A172 (cell line): ENCODE data around the gene MIEN1. TPM values are rescaled to one million over a fixed set of nuclear protein-coding genes. Genes with fewer than 3 reads are reported as not detected.
"Not testable (repeated sequence)": the region's sequence is repeated elsewhere in the genome, so short reads cannot be mapped to it uniquely, and the experiment has no call there.

Experiments
- DNase-seq: peaks from one replicate; pipeline ENCODE4 v3.0.0-alpha.2; 2015; ENCODE audit warnings: low spot score
- total RNA-seq: library from RNA; depleted of rRNA; stranded (reverse); fragments of >200 nt; shearing (Covaris generic); gene quantifications from 2 replicates; pipeline ENCODE4 v1.2.3, GENCODE V29; 2014; rRNA removed

Gene MIEN1, protein sequence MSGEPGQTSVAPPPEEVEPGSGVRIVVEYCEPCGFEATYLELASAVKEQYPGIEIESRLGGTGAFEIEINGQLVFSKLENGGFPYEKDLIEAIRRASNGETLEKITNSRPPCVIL
- total RNA-seq: 109 and 111 TPM in 2 replicates

- peak; percentile 75 for DNase-seq
These were observed at the start of gene MIEN1 for GRCh38 chr17:39730095-39730921. Gene MIEN1, minus strand, starts transcription at chr17:39730532. Its CDS starts 37 bp downstream, at chr17:39730495.

- DNase-seq: no peak
These were observed 47.4 kb upstream of the MIEN1 start for GRCh38 chr17:39777534-39778365.

DNA sequence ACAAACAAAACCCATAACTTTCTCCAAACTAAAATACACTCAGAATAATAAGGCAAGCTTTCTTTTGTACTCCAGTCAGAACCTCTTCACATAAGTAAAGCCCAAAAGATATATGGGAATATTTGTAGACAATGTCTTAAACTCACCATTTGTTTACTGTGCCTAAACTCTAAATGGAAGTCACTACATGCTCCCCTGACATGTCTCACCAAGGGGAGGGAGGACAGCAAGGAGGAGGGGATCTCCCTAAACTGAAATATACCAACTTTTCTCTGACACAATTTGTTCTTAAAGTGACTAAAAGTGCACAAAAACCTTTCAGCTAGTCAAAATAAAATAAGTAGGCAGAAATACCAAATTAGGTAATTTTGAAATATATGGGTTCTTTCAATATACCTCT lies 45.9 kb upstream of the MIEN1 start:
- no peak for DNase-seq

DNA sequence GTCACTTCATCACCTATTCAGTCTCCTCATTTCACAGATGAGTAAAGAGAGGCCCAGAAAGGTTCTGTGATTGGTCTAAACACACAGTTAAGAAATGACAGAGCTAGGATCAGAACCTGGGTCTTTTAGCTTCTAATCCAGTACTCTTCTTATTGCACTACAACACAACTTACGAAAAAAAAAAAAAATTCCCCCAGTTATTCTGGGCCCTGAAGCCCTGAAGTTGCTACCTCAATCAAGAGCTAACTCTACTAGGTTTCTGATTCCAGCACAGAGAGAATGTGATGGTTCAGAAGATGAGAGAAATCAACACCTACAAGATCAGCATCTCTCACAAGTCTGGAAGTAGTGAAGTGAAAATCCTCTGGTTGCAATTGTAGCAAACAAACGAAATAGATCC lies 44.7 kb upstream of the MIEN1 start:
- DNase-seq: no peak

DNA sequence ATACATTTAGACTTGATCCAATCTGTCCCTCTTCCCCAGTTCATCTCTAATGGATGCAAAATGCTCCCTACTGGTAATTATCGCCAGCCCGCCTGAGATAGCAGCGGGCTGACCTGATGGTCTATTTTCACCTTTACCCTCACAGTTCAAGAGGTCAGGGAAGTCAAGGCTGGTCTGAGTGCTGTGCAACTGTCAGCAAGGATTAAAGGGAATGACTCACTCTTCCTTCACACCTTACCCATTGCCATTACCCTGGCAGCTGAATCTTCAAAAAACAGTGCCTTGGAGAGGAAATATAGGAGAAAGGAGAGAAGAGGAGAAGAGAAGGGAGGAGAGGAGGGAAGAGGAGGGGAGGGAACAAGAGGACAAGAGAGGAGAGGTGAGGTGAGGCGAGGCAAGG lies 43.7 kb upstream of the MIEN1 start:
- DNase-seq: no peak

DNA sequence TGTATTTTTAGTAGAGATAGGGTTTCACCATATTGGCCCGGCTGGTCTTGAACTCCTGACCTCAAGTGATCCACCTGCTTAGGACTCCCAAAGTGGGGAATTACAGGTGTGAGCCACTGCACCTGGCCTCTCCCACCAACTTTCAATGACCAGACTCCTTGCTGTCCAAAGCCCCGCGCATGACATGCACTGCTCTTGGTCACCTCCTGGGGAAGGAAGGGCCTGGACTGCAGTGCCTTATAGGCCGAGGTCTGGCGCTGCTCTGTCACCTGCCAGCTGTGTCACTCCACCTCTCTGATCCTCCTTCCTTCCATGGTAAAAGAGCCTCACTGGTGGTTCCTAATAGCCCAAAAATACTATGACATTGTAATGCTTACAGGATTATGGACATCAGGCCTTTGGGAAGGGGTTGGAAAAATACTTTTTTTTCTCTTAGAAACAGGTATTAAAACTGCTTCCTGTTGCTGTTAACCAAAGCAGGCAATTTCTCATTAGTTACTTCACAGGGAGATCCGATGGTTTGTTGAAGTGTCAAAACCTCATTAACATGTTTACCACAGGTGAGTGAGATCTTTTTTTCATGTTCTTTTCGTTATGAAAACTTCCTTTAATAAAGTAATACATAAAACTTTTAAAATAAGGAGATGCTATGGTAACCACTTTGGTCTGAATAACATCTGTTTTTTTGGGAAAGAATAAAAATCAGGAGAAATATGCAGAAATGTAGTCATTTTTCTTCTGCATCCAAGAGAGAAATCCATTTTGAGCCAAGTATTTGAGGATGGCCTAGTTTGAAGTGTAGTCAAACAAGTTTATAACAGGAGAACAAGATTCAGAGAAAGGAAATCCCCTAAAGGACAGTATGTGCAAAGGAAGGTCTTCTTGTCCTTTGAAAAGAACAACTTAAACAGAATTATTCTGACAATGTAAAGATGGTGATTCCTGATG lies 42.9 kb upstream of the MIEN1 start:
- no peak for DNase-seq

DNA sequence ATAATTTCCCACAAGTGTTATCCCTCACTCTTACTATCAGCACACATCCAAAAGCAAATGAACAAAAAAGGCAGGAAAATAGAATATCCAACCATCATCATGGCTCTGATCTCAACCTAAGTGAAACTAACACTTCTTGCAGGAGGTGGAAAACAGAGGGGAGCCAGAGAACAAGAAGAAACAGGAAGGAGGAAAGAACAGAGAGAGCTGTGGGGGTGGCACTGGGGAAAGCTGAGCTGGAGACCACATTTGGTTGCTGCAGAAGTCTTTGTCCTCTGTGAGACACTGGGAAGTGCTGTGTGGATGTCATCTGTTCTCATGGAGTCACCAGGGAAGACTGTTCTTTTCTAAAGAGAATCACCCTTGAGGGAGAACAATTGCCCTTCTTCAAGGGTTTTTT lies 42.1 kb upstream of the MIEN1 start:
- DNase-seq: no peak

- DNase-seq: peak; percentile 91
These were observed 39.7 kb upstream of the MIEN1 start for GRCh38 chr17:39769974-39770587.

- no peak for DNase-seq
These were observed 36.8 kb upstream of the MIEN1 start for GRCh38 chr17:39767147-39767546.

DNA sequence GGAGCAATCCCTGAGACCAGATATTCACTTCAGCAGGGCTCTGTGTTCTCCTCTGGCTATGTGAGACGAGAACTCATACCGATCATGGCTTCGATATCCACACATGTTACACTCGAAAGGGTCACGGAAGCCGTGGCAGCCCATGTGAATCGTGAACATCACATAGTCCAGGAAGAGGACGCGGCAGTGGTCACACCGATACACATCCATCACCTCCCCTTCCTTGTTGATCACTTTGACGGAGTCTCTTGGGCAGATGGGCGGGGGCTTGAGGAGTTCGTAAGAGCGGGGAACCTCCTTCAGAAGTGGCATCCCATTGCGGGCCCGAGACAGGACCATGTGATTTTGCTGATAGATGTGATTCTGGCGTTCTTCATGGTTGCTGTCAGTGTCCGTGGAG lies 35.4 kb upstream of the MIEN1 start:
- DNase-seq: no peak

- no peak for DNase-seq
These were observed 34.8 kb upstream of the MIEN1 start for GRCh38 chr17:39765175-39765574.

GRCh38 chr17:39764171-39764570 lies 33.8 kb upstream of the MIEN1 start:
- DNase-seq: not testable (repeated sequence)

DNA sequence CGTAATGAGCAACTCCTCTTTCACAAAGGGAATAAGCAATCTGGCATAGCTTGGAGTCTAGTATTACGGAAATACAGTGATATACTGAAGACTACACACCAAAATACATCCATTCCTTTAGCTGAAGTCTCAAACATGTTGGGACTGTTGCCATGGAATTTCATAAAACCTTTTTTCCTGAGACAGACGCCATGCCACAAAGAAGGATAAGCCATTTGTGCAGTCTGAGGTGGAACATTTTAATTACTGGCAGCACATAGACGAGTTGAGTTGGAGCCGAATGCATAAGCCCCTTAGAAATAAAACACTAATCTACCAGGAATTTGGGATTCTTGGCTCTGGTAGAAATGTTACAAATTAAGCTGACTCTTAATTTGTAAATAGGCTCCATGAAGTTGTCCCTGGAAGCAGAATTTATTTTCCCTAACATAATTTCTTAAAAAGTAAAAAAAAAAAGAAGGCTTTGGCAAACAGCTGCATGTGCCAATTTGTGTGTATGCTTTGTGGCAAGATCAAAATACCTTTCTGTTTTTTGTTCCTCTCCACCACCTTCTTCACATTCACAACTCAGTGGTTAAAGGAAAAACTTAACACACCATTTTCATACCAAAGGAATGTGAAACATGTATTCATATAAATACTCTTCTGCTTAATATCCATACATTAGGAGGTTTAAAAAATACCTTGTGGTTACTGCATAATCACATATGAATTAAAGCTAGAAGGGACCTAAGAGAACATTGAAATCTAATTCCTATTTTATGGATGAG lies 32.9 kb upstream of the MIEN1 start:
- DNase-seq: no peak

DNA sequence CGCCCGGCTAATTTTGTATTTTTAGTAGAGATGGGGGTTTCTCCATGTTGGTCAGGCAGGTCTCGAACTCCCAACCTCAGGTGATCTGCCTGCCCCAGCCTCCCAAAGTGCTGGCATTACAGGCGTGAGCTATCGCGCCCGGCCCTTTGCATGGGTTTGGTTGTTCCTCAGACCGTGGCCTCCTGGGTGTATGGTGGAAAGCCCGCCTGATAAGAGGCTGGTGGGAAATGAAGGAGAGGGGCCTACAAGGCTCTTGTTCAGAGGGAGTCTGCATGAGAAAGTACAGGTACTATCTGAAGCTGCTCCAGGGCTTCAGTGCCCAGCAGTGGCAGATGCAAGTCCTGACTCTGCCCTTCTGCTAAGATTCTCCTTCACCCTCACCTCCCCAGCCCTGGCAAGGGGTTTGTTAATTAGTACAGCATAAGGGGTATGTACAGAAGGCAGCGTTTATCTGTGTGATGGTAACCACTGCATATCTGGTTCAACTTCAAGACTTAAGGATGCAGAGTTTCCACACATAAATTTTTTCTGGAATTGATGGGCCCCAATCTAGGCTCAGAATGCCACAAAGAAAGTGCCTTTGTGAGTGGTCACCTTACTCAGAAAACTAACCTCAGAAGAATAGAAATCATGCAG lies 31.6 kb upstream of the MIEN1 start:
- no peak for DNase-seq

DNA sequence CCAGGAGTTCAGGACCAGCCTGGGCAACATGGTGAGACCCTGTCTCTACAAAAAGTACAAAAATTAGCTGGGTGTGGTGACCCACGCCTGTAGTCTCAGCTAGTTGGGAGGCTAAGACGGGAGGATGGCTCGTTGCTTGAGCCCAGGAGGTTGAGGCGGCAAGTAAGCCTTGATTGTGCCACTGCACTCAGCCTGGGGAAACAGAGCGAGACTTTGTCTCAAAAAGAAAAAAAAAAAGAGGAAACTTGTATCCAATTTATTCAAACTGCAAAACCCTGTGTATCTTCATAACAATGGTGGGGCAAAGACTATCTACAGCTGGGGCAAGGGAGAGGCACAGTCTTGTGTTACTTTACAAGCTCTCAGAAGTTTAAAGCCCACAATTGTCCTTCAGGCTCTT lies 28.9 kb upstream of the MIEN1 start:
- DNase-seq: no peak

DNA sequence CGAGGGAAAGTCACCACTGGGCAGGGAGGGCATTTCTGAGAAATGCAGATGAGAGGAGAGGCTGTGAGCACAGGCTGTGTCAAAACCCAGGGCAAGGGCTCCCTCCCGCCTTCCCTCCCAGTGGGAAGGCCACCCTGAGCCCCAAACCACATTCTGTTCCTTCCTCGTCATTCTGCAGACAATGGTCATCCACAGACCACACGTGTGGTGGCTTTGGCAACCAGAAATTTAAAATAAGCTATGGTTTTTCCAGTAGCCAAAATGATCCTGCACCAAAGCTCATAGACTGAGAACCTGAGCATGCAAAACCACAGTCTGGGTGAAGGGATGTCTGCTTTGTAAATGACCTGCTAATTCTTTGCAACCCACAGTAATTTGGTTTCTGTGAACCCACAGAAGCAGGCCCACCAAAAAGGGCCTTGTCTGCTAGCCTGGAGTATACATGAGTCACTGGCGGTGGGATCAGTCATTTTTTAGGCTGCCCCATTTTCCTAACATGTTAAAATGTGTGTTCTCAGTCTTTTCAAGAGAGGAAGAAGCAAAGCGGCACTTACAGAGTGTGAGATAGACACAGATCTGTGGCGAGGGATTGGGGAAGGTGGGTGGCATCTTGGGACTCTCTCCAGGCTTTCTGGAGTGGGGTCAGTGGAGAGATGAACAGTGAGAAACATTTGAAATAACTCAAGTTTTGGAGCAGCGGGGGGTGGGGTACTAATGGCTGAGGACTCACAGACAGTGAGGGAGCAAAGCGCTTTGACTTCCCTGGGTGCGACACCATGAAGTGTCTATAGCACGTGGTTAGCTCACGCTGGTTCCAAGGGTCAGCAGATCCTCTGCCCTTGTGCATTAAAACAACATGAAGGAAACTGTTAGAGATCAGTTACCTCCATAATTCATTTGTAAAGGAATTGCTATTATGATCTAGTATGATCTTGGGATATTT lies 27.9 kb upstream of the MIEN1 start:
- no peak for DNase-seq

DNA sequence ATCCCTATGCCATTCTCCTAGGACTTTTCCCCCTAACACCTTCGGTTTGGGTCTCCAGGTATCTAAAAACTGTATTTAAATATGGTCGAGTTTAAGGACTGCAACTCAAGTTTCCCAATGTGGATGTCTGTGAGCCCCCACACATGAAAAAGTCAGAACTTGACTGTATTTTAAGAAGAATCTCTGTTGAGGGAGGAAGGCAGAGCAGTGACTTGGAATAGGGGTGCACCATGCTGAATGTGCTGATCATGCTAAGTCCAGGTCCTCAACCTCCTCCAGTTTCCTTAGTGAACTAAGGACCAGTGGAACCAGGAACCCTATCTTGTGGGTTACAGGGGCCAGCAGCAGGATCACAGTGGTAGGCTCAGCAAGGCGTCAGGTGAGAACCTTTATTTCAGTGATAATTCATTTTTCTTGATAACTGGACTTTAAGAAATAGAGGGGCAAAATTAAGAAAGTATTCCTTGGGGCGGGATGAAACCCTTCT lies 26.9 kb upstream of the MIEN1 start:
- no peak for DNase-seq

- DNase-seq: no peak
These were observed 26.2 kb upstream of the MIEN1 start for GRCh38 chr17:39756380-39757079.
